GM12872 (cell line): ENCODE results near the gene CMTM4.

ENCODE experiments used
- TF ChIP-seq, protein P1 (sequence below): IDR thresholded peaks from 3 replicates; pipeline ENCODE4 v1.5.1; 2011; ENCODE audit warnings: low read depth, mild to moderate bottlenecking, low read length, moderate library complexity; ENCODE audit not compliant: insufficient read depth

Gene CMTM4

DNA sequence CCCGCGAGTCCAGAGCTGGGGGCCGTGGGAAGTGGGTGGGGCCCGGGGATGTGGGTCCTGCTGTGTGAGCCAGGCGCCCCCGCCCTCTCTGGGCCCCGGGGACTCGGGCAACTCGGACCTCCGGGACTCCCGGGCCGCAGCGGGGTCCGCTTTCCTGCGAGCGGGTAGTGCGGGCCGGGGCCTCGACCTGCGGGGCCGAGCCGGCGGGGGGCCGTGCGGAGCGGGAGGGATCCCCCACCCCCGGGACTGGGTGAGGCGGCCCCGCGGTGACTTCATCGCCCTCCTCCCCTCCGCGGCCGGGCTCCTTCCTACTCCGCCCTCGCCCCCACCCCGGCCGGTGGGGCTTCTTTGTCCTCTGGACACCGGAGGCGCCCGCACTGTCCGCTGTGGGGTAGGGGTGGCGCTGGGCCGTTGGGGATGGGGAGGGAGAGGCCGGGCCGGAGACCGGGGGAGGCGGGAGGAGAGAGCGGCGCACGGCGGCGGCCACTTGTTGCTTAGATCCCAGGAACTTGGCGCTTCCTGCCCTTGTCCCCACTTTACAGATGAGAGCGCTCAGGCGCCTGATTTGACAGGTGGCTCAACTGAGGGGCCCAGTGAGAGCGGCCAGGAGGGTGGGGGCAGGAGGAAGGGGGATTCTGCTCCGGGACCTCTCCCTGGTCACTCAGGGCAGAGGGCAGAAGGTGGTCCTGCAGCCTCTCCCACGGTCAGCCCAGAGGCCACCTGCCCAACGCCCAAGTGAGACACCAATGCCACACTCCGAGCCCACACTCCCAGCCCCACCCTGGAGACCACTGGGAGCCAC, 91.2 kb downstream of the CMTM4 start:
- TF ChIP-seq, protein P1, sequence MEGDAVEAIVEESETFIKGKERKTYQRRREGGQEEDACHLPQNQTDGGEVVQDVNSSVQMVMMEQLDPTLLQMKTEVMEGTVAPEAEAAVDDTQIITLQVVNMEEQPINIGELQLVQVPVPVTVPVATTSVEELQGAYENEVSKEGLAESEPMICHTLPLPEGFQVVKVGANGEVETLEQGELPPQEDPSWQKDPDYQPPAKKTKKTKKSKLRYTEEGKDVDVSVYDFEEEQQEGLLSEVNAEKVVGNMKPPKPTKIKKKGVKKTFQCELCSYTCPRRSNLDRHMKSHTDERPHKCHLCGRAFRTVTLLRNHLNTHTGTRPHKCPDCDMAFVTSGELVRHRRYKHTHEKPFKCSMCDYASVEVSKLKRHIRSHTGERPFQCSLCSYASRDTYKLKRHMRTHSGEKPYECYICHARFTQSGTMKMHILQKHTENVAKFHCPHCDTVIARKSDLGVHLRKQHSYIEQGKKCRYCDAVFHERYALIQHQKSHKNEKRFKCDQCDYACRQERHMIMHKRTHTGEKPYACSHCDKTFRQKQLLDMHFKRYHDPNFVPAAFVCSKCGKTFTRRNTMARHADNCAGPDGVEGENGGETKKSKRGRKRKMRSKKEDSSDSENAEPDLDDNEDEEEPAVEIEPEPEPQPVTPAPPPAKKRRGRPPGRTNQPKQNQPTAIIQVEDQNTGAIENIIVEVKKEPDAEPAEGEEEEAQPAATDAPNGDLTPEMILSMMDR: no peak

DNA sequence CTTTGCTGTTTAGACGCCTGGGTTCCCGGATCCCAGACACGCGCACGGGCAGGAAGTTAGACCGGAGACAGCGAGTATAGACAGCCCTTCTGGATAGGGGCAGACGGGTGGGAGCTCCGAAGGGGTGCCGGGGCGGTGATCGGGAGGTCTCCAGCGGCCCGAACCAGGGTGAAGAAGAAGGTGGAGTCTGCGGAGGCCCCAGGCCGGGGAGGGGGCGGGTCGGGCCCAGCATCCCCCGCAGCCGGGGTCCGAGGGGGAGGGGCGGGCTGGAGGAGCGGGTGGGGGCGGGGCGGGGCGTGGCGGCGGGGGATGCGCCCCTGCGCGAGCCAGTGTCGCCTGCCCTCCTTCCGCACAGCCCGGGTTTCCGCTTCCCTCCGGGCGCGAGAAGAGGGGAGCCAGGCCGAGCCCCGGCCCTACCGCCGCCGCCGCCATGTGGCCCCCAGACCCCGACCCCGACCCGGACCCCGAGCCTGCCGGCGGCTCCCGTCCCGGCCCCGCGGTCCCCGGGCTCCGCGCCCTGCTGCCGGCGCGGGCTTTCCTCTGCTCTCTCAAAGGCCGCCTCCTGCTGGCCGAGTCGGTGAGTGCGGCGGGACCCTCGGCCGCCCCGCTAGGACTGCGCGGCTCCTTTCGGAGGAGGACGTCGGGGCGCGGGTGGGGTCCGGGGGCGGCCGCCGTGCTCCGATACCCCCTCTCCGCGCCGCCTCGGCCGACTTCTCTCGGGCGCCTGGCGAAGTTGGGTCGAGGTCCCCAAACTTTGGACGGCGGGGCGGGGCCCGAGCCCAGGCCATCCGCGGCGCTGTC, 92.0 kb downstream of the CMTM4 start, which contains the start of gene CMTM3:
Gene CMTM3, plus strand, starts transcription at position 329 of the 801 bp plus-strand sequence. Its CDS starts 102 bp downstream, at position 431.
- TF ChIP-seq, protein P1: peak; percentile 54; the same call in 2 of the 3 replicates

DNA sequence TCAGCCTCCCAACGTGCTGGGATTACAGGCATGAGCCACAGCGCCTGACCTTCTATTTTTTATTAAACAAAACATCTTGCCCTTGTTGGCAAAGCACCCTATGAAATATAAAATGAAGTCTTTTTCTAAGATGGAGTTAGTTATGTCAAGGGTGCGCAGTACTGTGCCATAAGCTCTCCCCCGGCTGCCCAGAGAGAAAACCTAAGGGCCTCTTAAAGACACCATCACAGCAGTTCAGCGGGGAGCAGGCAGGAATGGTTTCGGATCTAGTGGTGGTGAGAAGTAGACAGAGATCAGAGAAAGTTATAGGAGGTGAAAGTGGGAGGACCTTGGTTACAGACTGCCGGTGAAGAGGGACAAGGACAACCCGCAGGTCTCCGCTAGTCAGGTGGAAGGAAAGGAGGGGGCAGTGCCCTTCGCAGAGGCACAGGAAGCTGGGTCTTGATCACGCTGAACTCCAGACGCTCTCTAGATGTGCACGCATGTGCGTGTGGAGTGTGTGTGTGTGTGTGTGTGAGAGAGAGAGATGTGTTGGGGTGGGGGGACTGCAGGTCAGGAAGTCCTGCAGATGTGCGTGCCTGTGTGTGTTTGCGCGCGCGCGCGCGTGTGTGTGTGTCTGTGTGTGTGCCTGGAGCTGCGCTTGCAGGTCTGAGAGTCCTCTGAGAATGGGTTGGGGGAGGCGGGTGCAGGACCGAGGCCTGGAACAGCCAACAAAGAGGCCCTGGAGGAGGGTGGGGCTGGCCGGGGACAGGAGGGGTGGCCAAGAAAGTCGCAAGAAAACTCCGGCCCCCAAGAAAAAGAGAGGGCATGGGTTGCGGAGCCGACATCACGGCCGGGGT, 92.8 kb downstream of the CMTM4 start:
- TF ChIP-seq, protein P1: no peak

DNA sequence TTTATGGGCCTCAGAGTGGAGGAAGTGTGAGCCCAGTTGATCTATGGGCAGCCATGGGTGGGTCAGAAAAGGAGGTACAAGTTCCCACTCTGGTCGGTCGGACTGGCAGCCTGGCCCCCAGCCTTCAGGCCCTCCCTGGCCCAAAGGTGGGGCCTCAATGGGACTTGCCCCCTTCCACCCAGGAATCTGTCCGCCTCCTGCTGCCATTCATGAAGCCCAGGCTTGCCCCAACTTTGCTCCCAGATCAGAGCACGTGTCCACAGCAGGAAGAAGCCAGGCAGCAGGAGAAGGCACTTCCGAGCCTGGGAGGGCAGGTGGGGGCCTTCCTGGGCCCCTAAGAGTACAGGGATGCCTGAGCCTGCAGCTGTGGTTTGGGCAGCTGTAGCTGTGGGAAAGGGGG, 95.1 kb downstream of the CMTM4 start:
- TF ChIP-seq, protein P1: no peak

DNA sequence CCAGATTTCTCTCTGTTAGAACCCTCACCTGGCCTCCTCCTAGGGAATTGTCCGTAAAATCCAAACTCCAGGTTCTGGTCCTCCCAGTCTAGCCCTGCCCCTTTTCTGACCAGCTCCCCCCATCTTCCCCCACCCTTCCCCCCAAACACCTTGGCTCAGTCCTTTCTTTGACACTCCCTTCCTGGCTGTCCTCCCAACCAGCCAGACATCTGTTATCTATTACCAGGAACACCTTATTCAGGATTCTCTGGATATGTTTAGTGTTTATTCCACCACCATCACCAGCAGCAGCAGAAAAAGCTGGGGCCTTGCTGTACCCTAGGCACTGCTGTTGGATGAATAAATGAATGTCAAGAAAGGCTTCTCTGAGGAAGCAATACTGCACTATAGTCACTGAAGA, 96.1 kb downstream of the CMTM4 start:
- TF ChIP-seq, protein P1: no peak

DNA sequence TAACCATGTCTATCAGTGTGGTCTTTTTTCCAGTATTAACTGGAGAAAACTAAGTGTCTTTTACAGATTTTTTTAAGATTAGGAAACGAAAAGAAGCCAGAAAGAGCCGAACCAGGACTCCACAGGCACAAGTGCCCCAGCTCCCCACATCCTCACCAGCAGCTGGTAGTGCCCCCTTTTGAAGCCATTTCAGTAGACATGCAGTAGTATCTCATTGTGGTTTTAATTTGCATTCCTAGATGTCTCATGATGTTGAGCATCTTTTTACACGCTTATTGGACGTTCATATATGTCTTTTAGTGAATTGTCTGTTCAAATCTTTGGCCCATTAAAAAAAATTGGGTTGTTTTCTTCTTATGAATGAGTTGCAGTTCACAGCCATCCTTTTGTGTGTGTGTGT, 96.8 kb downstream of the CMTM4 start:
- TF ChIP-seq, protein P1: no peak

DNA sequence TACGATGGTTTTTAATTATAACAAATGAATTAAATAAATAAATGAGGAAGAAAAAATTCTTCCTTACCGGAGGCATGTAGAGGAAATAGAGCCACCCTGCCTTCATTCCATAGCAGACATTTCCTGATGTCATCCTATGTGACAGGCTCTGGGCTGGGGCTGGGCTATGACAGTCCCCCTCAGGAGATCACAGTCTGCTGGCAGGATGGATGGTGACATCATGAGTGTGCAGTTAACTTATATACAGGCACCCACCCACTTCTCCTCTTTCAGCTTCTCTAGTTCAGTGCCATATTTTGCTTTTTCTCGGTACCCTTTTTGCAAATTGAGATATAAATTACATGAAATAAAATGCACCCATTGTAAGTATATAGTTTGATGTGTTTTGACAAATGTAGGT, 98.4 kb downstream of the CMTM4 start:
- TF ChIP-seq, protein P1: no peak
